Karpas-422 (cell line): ENCODE data around the gene GPSM1. TPM values are rescaled to one million over a fixed set of nuclear protein-coding genes. Genes with fewer than 3 reads are reported as not detected.
"Not testable (repeated sequence)": the region's sequence is repeated elsewhere in the genome, so short reads cannot be mapped to it uniquely, and the experiment has no call there.

Experiments
- DNase-seq: peaks from one replicate; pipeline ENCODE4 v3.0.0-alpha.2; 2015
- H2AFZ ChIP-seq: fragments of 200-600 bp; sonication (generic); 2 replicates; pipeline ENCODE4 v1.6.1; 2014; ENCODE audit warnings: antibody characterized with exemption, low read length, mixed read lengths
- H3K27ac ChIP-seq: fragments of 200-600 bp; sonication (generic); 2 replicates; pipeline ENCODE4 v1.5.1; 2014; ENCODE audit warnings: mild to moderate bottlenecking, low read length, moderate library complexity
- H3K27me3 ChIP-seq: fragments of 200-600 bp; sonication (generic); 2 replicates; pipeline ENCODE4 v1.6.1; 2014; ENCODE audit warnings: low read length, mixed read lengths
- H3K36me3 ChIP-seq: fragments of 200-600 bp; sonication (generic); 2 replicates; pipeline ENCODE4 v1.6.1; 2014; ENCODE audit warnings: low read length, mixed read lengths; ENCODE audit not compliant: insufficient read depth
- H3K4me1 ChIP-seq: fragments of 200-600 bp; sonication (generic); 2 replicates; pipeline ENCODE4 v1.6.1; 2014; ENCODE audit warnings: mild to moderate bottlenecking, low read length, mixed read lengths
- H3K4me2 ChIP-seq: fragments of 200-600 bp; sonication (generic); 2 replicates; pipeline ENCODE4 v1.6.1; 2014; ENCODE audit warnings: low read length, low read depth, mild to moderate bottlenecking; ENCODE audit not compliant: poor library complexity, severe bottlenecking
- H3K4me3 ChIP-seq: fragments of 200-600 bp; sonication (generic); 2 replicates; pipeline ENCODE4 v1.5.1; 2014; ENCODE audit warnings: mild to moderate bottlenecking, antibody characterized with exemption, low read length, mixed read lengths
- H3K79me2 ChIP-seq: fragments of 200-600 bp; sonication (generic); 2 replicates; pipeline ENCODE4 v1.6.1; 2014; ENCODE audit warnings: mild to moderate bottlenecking, low read length, mixed read lengths
- H3K9ac ChIP-seq: fragments of 200-600 bp; sonication (generic); 2 replicates; pipeline ENCODE4 v1.6.0; 2014; ENCODE audit warnings: low read length
- H3K9me2 ChIP-seq: fragments of 200-600 bp; sonication (generic), shearing (Covaris generic); replicated peaks from 2 replicates; pipeline ENCODE4 v1.6.0; 2014; ENCODE audit warnings: mild to moderate bottlenecking, low read length, moderate library complexity; ENCODE audit not compliant: insufficient read depth
- H3K9me3 ChIP-seq: fragments of 300-700, 200-600 bp; sonication (generic); 2 replicates; pipeline ENCODE4 v1.6.1; 2014; ENCODE audit warnings: low read length, mixed read lengths
- H4K20me1 ChIP-seq: fragments of 200-600 bp; sonication (generic); 2 replicates; pipeline ENCODE4 v1.6.1; 2014; ENCODE audit warnings: mild to moderate bottlenecking, antibody characterized with exemption, low read length, low read depth; ENCODE audit not compliant: insufficient read depth
- total RNA-seq: library from RNA; depleted of rRNA; stranded (reverse); fragments of >200 nt; shearing (Covaris generic); gene quantifications from 2 replicates; pipeline ENCODE4 v1.2.3, GENCODE V29; 2014; ENCODE audit warnings: low replicate concordance

Gene GPSM1
- total RNA-seq, 1 experiment from 2014 or later, result 11.7 TPM

- Histone ChIP-seq H3K4me2 (no peak overlapping the region), H3K27me3 (no peaks in the 10 kb centered on the region), H3K79me2 (no peaks in the 10 kb centered on the region), H3K9me2 (no peaks in the 10 kb centered on the region), H3K9me3 (no peaks in the 10 kb centered on the region), H3K9ac (no peak overlapping the region), H3K27ac (no peak overlapping the region), H4K20me1 (peaks cover 14% of the 10 kb centered on the region; the same call in 1 of the 2 replicates), H3K4me3 (no peak overlapping the region), H2AFZ (no peak overlapping the region), H3K4me1 (peaks cover 13% of the 10 kb centered on the region), H3K36me3 (no peaks in the 10 kb centered on the region)
- DNase-seq, result no peak
These were observed 20.3 kb downstream of the GPSM1 start for GRCh38 chr9:136347472-136348256.

GRCh38 chr9:136348691-136349090 is 21.4 kb downstream of the GPSM1 start:
- H3K79me2 ChIP-seq, result no peaks in the 10 kb centered on the region
- no peaks in the 10 kb centered on the region for H3K9me3 ChIP-seq
- no peak overlapping the region for H3K4me2 ChIP-seq
- H3K27ac ChIP-seq, result no peak overlapping the region
- H3K9me2 ChIP-seq, result no peaks in the 10 kb centered on the region
- no peak overlapping the region for H2AFZ ChIP-seq
- H3K27me3 ChIP-seq, result no peaks in the 10 kb centered on the region
- no peak for DNase-seq
- H3K36me3 ChIP-seq, result no peaks in the 10 kb centered on the region
- no peak overlapping the region for H3K4me3 ChIP-seq
- H3K4me1 ChIP-seq, result peaks cover 16% of the 10 kb centered on the region
- H3K9ac ChIP-seq, result no peak overlapping the region
- peaks cover 17% of the 10 kb centered on the region; the same call in 1 of the 2 replicates for H4K20me1 ChIP-seq

GRCh38 chr9:136349546-136349945 is 22.2 kb downstream of the GPSM1 start:
- no peak for DNase-seq
- Histone ChIP-seq H3K79me2 (no peaks in the 10 kb centered on the region), H3K9ac (no peak overlapping the region), H4K20me1 (peaks cover 25% of the 10 kb centered on the region; the same call in 1 of the 2 replicates), H3K36me3 (no peaks in the 10 kb centered on the region), H3K27ac (no peak overlapping the region), H3K4me2 (no peak overlapping the region), H2AFZ (no peak overlapping the region), H3K9me3 (no peaks in the 10 kb centered on the region), H3K27me3 (no peaks in the 10 kb centered on the region), H3K9me2 (no peaks in the 10 kb centered on the region), H3K4me1 (peaks cover 24% of the 10 kb centered on the region), H3K4me3 (no peak overlapping the region)

- no peak overlapping the region for H3K9ac ChIP-seq
- peaks cover 22% of the 10 kb centered on the region; the same call in 1 of the 2 replicates for H4K20me1 ChIP-seq
- H3K4me3 ChIP-seq, result no peak overlapping the region
These were observed 24.0 kb downstream of the GPSM1 start for GRCh38 chr9:136351252-136351800.

DNA sequence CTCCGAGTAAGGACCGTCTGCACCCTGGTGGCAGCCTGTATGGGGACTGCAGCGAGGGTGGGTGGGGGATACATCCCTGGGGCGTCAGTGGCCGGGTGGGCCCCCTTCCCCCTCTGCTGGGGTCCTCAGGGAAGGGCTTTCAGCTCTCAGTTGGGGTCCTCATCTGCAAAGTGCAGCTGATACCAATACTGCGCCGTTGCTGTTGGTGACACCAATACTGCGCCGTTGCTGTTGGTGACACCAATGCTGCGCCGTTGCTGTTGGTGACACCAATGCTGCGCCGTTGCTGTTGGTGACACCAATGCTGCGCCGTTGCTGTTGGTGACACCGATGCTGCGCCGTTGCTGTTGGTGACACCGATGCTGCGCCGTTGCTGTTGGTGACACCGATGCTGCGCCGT is 24.5 kb downstream of the GPSM1 start:
- H2AFZ ChIP-seq, H3K4me2 ChIP-seq, H3K9ac ChIP-seq, H3K9me2 ChIP-seq, H3K36me3 ChIP-seq, H3K27ac ChIP-seq, H3K79me2 ChIP-seq, H3K4me3 ChIP-seq, DNase-seq, H3K9me3 ChIP-seq, H3K27me3 ChIP-seq: not testable (repeated sequence)
- Histone ChIP-seq H4K20me1 (peaks cover 22% of the 10 kb centered on the region; the same call in 1 of the 2 replicates), H3K4me1 (peaks cover 32% of the 10 kb centered on the region)

More at GRCh38 chr9:136351252-136351800, 24.0 kb downstream of the GPSM1 start:
- H3K4me2 ChIP-seq, result no peak overlapping the region
- no peak overlapping the region for H3K27ac ChIP-seq
- H3K79me2 ChIP-seq, result no peaks in the 10 kb centered on the region
- peaks cover 32% of the 10 kb centered on the region for H3K4me1 ChIP-seq
- DNase-seq, result no peak
- H3K27me3 ChIP-seq, result no peaks in the 10 kb centered on the region
- no peak overlapping the region for H2AFZ ChIP-seq
- no peaks in the 10 kb centered on the region for H3K9me2 ChIP-seq
- no peaks in the 10 kb centered on the region for H3K36me3 ChIP-seq
- H3K9me3 ChIP-seq, result no peaks in the 10 kb centered on the region

GRCh38 chr9:136352682-136353081 is 25.3 kb downstream of the GPSM1 start:
- no peak overlapping the region for H3K9ac ChIP-seq
- no peaks in the 10 kb centered on the region for H3K9me2 ChIP-seq

GRCh38 chr9:136353088-136353487 is 25.7 kb downstream of the GPSM1 start:
- Histone ChIP-seq H3K9me3 (no peaks in the 10 kb centered on the region), H3K36me3 (no peaks in the 10 kb centered on the region), H4K20me1 (peaks cover 22% of the 10 kb centered on the region; the same call in 1 of the 2 replicates), H3K79me2 (no peaks in the 10 kb centered on the region), H3K9me2 (no peaks in the 10 kb centered on the region), H3K4me3 (no peak overlapping the region), H2AFZ (no peak overlapping the region), H3K4me1 (peaks cover 32% of the 10 kb centered on the region), H3K27ac (no peak overlapping the region), H3K27me3 (no peaks in the 10 kb centered on the region), H3K4me2 (no peak overlapping the region), H3K9ac (no peak overlapping the region)
- no peak for DNase-seq

More at GRCh38 chr9:136352682-136353081, 25.3 kb downstream of the GPSM1 start:
- Histone ChIP-seq H3K9me3 (no peaks in the 10 kb centered on the region), H3K27me3 (no peaks in the 10 kb centered on the region), H3K4me1 (peaks cover 32% of the 10 kb centered on the region), H3K27ac (no peak overlapping the region), H4K20me1 (peaks cover 22% of the 10 kb centered on the region; the same call in 1 of the 2 replicates), H3K79me2 (no peaks in the 10 kb centered on the region), H2AFZ (no peak overlapping the region), H3K4me3 (no peak overlapping the region), H3K36me3 (no peaks in the 10 kb centered on the region), H3K4me2 (no peak overlapping the region)
- peak; percentile 71 for DNase-seq

GRCh38 chr9:136353757-136354488 is 26.6 kb downstream of the GPSM1 start:
- Histone ChIP-seq H3K4me3 (no peak overlapping the region), H3K9ac (peak overlapping the region; percentile 17; the same call in 1 of the 2 replicates), H3K79me2 (no peaks in the 10 kb centered on the region)

More at GRCh38 chr9:136353757-136354488, 26.6 kb downstream of the GPSM1 start:
- Histone ChIP-seq H3K9me2 (no peaks in the 10 kb centered on the region), H3K36me3 (no peaks in the 10 kb centered on the region), H3K4me1 (peaks cover 32% of the 10 kb centered on the region), H3K27me3 (no peaks in the 10 kb centered on the region), H3K27ac (no peak overlapping the region), H4K20me1 (peaks cover 22% of the 10 kb centered on the region; the same call in 1 of the 2 replicates), H3K4me2 (no peak overlapping the region), H2AFZ (no peak overlapping the region), H3K9me3 (no peaks in the 10 kb centered on the region)
- peak; percentile 62 for DNase-seq
